NCI-H2196 (cell line): ENCODE results near the gene MEDAG.

Experiments
- DNase-seq: peaks from one replicate; lab custom pipeline; 2025; ENCODE audit not compliant: unreplicated experiment; lab: John Stamatoyannopoulos, UW

MEDAG gene

DNA sequence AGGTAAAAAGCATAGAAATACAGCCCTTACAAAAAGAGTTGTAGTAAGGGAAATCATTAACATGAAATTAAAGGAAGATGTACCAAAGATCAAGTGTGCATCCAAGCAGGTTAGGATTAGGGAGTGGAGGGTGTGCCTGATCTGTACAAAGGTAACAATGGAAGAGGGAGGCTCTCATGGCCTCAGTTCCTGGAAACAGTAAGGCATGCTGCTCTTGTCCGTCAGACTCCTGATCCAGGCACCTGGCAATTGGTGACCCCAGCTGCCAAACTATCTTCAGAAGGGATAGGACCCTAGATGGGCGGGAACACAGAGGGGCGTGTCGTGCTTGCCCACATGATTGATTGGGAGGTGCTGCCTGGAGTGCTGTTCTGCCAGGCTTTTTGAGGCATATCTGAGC lies 30.9 kb downstream of the MEDAG start:
- DNase-seq, result no peak

DNA sequence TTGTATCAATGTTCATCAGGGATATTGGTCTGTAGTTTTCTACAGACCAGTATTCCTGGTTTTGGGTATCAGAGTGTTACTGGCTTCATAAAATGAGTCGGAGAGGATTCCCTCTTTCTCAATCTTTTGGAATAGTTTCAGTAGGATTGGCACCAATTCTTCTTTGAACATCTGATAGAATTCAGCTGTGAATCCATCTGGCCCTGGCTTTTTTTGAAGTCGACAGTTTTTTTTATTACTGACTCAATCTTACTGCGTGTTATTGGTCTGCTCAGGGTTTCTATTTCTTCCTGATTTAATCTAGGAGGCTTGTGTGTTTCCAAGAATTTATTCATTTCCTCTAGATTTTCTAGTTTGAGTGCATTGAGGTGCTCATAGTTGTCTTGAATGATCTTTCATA lies 37.8 kb downstream of the MEDAG start:
- no peak for DNase-seq

DNA sequence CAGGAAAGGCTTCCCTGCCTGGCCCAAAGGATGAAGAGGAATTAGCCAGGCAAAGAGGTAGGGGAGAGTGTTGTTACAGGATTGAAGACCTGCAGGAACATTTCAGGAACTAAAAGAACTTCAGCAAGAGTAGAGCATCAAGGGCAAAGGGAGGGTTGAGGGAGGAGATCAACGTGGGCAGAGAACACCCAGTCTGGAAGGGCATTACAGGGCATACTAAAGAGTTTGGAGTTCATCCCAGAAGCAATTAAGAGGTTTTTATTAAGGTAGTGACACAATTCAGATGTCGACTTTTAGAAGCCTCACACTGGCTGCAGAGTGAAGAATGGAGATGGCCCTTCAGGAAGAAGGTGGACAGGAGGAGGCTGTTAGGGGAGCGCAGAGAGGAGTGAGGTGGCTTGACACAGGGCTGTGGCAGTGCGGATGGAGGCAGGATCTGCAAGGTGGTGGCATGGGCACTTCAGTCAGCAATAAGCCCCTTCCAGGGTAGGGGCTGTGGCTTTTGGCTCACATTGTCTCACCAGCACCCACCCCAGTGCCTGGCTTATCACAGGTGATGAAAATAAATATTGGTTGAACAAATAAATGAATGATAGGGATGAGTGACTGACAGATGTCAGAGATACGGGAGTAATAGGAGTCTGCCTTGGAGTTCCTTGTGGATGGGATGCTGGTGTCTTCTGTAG lies 51.3 kb downstream of the MEDAG start:
- DNase-seq, result no peak

DNA sequence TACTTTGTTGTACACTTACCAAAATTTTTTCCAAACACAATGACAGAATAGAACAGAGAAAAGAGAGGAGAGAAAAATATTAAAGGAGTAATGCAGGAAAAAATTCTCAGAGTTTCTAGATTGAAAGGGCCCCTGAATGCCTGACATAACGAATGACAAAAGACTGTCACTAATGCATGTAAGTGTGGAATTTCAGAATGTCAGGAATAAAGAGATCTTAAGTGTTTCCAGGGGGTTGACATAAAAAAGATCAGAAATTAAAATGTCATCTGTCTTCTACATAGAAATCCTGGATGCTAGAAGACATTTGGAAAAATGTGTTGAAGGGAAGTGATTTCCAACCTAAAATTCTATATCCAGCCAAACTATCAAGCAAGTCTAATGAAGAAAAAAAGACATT lies 53.6 kb downstream of the MEDAG start:
- no peak for DNase-seq

DNA sequence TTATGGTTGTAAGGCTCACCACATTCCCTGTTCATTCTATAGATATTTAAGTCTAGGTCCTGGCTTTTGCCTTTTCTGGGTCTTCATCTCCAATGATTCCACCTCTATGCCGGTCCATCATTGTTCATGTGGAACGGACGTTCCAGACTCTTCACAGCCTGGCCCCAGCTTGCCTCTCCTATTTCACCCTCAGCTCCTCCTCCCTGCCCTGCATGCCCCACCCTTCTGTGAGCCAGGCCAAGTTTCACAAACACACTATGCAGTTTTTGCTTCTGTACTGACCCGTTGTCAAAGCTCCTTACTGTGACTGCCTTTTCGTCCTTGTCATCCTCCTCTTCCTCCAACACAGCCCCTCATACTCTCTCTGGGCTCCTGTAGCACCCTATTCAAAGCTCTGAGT lies 57.7 kb downstream of the MEDAG start:
- DNase-seq, result no peak

DNA sequence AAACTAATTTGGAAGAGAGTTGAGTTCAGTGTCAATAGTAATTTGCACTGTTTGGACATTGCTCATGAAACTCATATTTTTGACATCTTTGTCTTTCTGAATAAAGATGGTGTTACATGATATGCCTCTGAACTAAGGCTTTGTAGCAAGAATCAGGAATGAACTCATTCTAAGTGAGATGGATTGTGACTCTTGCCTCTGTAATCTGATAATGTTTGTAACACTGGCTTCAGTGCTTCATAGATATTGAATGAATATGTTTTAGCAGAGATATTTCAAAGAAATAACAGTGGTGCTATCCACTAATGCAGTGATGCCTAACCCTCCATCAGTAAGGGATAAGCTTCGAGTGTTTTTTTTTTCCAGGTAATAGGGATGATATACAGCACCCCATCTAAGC lies 59.3 kb downstream of the MEDAG start:
- DNase-seq, result no peak

DNA sequence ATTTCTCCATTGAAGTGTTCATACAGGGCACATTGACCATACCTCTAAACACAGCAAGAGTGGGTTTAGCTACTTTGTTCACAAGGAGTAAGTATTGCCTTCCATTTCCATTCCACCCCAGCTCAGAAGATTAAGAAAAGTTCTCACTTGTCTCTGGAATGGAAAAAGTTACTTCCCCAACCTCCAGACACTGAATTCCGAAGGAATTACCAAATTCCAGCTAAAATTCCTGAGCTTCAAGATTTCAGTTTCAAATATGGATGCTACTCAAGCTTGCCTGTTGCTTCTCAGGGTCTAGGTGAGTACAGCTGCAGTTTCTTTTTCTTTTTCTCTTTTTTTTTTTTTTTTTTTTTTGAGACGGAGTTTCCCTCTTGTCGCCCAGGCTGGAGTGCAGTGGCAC lies 60.0 kb downstream of the MEDAG start:
- no peak for DNase-seq

DNA sequence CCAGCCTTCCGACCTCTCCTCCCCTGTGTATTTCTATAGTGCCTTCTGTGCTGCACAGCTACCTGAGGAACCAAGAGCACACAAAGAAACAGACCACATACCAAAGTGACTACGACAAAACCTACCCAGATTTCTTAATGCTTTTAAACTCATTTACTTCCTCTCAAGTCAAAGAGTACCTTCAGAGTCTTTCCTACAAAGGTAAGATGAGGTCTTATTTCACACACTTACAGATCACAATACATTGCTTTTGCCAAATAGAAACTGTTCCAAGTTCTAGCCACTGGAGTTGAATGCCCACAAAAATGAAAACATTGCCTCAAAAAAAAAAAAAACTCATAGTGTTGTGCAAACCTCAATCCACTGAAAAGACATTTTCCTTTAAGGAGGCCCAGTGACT lies 62.8 kb downstream of the MEDAG start:
- DNase-seq, result no peak

DNA sequence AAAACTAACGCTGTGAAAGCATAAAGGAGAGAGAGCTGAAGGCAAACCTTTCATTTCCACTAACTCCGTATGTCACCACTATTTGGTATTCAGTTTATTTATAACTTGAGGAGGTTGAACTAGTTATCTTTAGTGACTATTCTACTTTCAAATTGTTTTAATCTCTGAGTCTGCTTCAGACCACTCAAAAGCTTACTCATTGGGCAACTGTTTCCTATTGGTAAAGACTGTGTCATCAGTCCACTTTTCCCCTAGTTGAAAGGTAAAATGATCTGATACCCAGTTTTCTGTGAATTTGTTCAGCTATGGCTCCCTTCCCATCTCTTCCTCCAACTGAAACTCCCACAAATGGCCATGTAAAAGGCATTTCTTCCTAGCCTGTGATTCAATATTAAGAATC lies 65.5 kb downstream of the MEDAG start:
- DNase-seq, result no peak

DNA sequence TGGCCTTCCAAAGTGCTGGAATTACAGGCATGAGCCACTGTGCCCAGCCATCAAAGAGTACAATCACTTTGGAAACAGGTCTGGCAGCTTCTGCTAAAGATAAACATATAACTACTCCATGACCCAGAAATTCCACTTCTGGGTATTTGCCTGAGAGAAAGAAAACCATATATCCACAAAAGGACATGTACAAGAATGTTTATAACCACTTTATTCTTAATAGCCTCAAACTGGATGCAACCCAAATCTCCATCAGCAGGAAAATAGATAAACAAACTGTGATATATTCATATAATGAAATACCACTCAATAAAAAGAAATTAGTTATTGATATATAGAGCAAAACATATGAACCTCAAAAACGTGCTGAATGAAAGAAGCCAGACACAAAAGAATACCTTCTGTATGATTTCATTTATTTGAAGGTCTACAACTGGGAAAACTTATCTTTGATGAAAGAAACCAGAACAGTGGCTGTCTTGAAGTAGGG lies 66.9 kb downstream of the MEDAG start:
- peak; percentile 2 for DNase-seq

DNA sequence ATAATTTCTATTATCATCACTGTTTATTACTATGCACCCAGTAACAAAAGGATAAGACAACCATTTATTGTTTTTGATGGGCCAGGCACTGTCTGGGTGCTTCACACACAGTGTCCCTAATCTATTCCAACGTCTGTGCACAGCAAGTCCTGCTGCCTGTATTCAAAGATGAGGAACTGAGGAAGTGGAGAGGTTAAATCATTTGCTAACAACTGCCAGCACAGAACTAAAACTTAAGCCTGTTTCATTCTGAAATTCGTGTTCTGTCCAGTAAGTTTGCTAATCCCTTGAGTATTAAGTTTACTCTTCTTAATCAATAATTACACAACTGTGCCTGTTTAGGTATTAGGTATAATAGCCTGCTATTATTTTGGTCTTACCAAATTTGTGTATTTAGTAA lies 68.3 kb downstream of the MEDAG start:
- DNase-seq, result no peak
